NCI-H2227 treated with DMSO at 0.1 percent for 48 hours (cell line): Measurements from ENCODE around the gene SS18.

ENCODE experiments used
- DNase-seq: peaks from one replicate; lab custom pipeline; 2025; lab: John Stamatoyannopoulos, UW

The SS18 gene

DNA sequence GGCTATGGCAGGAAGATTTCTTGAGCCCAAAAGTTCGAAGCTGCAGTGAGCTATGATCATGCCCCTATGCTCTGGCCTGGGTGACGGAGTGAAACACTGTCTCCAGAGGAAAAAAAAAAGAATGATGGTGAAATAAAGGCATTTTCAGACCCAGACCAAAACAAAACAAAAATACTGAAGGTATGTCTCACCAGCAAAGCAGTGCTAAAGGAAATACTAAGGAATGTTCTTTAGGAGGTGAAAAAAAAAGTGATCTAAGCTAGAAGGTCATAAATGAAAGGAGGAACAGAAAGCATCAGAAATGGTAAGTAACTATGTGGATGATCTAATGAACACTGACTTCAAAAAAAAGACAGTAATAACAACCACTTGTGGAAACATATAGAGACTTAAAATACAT is 18.7 kb downstream of the SS18 start:
- no peak for DNase-seq

DNA sequence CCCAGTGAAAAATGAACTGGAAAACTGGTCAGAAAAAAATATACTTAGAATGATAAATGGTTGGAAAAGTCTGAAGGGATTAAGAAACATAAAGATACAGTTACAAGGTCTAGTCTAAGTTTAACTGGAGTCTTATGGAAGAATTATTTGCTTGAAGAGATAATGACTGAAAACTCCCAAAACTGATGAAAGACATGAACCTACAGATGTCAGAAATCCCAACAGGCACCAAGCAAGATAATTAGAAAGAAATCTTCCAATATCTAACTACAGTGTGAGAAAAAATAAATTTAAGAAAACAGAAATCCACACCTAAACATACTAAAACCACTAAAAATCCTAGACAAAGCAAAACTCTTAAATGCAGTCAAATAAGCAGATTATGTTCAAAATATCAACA is 19.4 kb downstream of the SS18 start:
- no peak for DNase-seq

DNA sequence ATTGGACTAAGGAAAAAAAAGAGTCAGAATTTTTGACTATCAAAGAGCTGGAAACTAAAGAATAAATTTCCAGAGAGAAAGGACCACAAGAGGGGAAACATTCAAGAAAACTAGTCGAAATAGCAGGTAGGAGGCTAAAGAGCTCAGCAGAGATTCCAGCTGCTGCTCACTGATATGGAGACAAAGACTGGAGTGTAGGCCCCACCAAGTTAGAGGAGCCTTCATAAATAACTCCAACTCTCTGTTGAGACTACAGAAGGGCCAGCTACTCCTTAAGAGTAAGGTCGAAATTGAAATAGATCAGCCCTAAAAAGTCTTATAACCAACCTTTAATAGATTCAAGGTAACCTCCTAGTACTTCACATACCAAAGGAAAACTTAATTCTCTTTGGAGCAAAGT is 31.1 kb downstream of the SS18 start:
- DNase-seq = no peak

DNA sequence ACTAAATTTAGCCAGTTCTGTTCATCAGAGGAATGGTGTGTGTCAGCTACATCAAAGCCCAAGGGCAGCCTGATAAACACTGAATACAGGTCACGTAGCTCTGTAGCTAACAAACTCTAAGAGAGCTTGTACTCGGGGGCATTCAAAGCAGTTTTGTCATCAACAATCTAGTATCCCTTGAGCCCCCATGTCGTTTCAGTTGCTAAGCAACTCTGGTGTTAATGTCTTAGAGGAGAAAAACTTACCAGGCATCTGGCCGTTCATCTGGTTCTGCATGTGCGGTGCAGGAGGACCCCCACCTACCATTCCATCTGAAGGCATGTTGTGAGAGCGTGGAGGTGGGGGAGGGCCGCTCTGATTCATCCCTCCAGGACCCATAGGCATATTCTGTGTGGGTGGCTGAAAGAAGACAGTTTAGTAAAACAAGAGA is 33.1 kb downstream of the SS18 start:
- DNase-seq = no peak

DNA sequence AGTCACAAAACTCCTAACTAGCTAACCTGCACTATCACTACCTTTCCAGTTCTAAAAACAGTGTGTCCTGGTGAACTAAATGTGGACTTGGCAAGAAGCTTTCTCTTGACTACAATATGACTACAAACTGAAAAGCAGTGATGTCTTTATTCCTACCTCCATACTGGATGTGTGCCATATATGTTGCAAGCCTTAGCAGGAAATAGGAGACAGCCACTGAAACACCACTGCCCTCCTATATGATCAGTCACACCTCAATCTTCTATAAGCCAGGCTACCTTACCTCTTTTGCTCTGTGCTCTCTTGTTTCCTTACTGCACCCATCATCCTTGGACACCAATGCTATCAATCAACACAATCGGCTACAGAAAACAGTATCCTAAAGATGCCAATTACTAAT is 34.1 kb downstream of the SS18 start:
- DNase-seq = no peak

DNA sequence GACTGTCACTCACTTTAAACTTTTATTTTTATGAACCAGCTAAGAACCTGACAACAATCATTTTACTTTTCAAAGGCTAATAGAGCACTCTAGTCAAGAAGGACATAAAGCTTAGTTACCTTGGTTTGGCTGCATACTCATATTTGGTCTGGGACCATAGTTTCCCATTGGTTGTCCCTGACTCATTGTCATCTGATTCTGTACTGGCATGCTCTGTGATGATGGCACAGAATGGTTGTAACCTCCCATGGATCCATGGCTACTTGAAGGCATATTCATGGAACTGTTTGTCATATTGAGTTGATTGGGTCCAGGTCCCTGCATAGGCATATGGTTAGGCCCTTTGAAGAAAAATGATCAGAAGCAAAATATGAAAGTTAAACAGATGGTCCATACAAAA is 37.9 kb downstream of the SS18 start:
- DNase-seq = no peak

DNA sequence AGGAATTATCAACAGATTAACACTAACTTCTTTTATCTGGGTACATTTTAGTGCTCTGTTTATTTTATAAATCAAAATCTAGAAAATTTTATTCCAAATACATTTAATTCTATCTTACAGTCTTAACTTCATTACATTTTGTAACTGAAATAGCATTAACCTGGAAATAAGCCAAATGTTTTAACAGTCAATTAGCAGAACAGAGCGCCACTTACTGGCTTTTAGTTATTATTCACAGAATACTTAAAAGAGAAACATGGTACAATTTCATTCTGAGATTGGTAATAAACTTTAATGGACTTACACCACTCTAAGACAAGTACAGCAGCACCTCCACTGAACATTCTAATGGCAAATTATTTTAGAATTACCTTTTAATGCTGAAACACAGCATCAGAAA is 38.6 kb downstream of the SS18 start:
- no peak for DNase-seq

DNA sequence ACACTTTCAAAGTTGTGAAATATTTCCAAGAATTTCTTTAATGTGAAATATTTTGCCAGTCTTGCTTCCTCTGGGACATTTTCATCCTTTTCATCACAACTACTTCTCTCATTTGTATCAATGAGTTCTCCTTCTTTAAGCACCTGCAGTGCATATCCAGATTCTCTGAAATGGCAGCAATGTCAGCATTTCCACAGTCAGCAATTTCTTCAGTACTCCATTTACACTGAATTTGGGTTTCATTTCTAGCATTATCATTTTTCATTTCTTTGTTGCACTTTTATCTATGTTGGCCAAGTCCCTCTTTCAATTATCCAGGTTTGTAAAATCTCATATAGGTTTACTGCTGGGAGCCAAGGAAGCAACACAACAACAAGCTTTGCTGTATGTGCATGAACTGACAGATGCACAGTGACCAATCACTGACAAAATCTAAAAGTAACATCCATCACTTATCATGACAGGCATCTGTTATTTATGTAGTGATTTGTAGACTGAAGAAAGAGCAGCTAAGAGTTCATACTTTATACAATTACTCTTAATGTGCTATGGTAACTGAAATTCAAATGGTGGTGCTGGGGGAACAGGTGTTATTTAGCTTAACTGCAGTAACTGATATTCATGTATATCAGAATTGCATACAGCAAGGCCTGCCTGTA is 43.9 kb downstream of the SS18 start:
- DNase-seq = no peak

DNA sequence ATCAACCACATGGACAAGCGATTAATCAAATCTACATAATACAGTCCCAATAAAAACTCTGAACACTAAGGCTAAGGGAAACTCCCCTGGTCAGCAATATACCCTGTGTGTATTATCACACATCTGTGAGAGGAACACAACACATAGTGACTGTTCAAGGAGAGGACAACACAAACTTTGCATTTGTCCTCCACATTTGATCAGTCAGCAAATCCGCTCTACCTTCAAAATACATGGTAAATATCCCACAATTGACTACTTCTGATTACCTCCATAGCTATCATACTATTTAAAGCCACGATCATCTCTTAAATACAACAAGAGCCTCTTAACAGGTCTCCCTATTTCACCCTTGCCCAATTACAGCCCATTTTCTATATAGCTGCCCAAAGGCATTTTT is 45.6 kb downstream of the SS18 start:
- DNase-seq = no peak

DNA sequence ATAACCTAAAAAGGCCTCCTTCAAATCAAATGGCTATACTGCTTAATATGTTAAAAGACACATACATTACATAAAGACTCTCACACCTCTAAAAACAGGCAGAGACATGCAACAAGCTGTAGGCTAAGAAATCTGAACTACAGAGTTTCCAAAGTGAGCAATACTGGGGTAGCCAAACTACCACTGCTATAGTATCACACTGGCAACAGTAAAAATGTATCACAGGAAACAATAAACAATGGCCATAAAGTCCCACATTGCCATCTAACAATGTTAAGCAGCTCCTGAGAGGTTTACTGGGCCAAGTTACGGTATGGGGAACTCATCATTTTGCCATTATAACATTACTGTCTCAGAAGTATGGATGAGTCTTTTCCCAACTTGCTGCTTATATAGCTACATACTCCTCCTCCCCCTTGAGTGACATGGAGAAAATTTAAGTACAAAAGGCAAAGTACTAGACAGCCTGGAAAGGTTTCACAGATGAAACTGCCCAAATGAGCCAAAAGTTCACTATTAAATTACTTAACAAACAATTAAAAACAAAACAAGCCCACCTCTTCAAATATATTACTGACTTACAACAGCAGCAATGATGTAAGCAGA is 50.3 kb downstream of the SS18 start:
- no peak for DNase-seq

DNA sequence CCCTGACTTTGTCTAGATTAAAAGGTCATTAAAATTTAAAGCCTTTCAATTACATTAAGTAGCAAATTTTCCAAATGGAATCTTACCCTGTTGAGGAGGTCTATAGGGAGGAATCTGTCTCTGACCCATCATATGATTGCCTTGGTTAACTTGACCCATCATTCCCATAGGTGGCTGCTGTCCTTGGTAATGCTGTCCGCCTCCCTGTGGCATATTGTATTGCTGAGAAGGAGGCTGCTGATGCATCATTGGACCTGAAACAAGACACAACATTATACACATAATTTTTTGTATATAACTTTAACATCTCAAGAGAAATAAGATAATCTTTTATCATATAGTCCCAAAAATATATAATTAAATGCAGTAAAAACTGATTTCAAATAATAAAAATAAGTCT is 51.2 kb downstream of the SS18 start:
- DNase-seq = no peak

DNA sequence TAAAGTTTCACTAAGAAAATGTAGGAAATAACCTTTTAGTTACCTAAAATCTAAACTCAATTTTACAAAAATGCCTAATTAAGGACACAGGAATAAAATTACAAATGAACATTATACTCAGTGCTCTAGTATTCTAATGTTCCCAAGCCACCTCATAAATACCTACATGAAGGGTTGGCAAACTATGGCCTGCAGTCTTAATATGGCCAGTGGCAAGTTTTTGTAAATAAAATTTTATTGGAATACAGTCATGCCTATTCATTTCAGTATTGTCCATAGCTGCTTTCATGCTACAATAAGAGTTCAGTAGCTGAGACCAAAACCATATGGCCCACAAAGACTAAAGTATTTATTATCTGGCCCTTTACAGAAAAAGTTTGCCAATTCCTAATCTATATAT is 53.8 kb downstream of the SS18 start:
- no peak for DNase-seq

DNA sequence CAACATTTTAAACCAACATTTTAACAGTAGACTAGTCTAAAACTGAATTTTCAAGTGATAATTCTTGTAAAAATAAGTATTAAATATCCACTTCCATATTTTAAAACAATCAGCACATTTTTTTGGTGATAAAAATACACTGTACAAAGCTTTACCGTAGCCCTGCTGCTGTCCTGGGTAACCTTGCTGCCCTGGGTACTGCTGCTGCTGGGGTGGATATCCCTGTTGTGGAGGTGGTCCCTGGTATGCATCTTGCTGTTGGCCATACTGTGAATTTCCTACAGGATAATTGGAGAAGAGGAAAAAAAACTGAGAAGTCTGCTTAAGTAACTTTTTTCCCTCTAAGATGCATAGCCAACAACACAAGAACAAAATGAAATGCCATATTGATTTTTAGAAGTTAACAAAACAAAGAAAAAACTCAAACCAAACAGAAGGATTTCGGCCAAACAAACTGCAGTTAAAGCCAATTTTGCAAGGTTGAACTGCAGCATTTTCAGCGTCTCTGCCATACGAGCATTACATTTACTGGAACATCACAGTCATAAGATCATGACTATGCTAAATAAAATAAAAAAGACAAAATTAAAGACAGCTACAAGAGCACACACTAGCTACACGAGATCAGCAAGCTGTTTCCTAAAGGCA is 55.4 kb downstream of the SS18 start:
- no peak for DNase-seq

DNA sequence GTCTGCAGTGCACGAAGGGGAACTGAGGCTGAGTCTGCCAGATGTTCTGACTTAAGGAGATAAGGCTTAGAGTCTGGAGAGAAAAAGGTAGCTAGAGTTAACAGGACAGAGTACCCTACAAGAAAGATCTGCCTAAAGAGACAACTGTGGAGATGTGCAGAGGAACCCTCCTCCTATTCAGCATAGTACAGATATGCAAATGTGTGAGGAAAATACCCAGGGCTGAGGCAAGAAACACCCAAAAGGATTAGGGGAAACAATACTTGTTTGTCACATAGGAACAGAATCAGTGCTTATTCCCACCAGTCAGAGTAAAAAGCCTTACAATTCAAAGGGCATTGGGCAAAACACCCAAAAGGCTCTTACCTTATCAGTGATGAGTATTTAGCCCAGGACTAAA is 67.8 kb downstream of the SS18 start:
- no peak for DNase-seq

DNA sequence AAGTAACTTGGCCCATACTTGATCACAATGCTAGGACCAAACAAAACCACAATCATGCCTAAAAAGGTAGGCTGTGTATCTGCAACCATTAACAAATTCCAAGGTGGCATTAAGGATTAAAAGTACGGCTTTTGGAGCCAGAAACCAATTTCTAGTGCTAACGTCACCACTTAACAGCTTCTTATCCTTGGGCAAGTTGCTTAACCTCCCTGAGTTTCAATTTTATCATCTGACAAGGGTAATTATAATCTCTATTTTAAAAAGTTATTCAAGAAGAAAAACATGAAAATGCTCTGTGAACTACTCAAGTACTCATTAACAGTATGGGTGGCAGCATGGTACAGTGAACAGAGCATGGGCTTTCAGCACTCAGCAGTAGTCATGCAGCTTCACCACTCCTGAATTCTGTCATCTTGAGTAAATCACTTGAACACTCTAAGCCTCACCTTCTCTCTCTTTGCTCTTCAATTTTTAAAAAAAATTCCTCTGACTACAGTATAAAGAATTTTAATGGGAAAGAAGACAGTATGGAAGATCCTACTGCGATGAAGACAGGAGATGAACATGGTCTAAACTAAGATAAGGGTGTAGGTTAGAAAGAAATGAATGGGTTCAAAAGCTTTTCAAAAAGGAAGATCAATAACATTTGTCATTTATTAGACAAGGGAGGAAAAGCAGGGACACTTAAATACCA is 69.2 kb downstream of the SS18 start:
- no peak for DNase-seq

DNA sequence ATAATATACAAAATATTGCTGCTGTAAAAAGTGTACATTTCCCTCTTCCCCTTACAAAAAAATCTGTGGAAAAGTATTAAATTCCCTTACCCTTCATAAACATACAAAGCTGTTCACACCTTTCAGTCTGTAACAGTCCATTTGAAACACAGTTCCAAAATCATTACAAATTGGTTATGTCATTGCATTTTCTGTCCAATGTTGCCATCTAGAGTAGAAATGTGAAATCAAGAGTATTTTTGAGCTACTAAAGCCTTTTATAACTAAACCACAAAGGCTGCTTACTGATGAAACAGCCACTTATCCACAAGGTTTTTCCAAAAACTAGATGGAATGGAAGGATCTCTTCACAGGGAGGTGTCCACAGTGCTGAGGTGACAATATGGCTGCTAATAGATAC is 72.5 kb downstream of the SS18 start:
- DNase-seq = no peak

DNA sequence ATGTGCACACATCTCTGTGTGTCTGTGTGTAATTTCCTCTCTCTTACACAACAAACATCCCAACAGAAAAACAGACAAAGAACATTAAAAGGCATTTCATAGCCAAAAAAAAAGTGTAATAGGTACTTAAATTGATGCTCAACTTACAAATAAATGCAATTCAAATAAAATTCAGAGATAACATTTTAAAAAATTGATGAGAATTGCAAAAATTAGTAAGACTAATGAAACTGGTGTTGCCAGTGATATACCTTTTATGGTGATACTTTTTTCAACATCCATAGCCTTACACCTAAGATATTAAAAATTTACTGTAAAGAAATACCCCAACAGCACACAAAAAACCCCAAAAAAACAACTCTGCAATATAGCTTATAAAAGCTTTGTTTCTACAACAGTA is 76.0 kb downstream of the SS18 start:
- DNase-seq = no peak

DNA sequence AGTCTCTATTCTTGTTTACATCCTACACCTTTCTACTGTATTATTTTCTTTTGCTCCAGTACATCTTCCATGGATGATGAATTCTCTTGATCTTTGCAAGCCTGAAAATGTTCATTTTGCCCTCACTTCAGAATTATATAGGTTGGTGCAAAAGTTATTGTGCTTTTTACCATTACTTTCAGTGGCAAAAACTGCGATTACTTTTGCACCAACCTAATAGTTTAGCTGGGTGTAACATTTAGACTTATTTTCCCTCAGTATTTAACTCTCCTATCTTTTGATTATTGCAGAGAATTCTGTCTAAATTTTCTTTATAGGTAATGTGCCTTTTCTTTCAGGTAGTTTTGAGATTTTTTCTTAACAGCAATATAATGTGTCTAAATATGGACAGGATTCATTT is 81.8 kb downstream of the SS18 start:
- no peak for DNase-seq

DNA sequence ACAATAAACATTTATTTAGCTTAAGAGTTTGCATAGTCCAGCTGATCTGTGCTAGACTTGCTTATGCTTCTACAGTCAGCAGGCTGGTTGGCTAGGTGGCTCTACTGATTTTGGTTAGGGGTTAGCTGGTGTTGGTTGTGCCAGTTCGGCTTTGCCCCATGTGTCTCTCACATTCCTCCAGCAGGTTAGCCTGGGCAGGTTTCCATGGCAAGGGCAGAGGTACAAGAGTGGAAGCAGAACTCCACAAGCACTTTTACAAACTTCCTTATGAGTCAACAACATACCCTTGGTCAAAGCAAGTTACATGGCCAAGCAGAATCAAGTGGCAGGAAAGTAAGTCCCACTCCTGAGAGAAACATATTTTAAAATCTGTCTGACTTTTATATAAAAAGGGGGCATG is 82.3 kb downstream of the SS18 start:
- no peak for DNase-seq

DNA sequence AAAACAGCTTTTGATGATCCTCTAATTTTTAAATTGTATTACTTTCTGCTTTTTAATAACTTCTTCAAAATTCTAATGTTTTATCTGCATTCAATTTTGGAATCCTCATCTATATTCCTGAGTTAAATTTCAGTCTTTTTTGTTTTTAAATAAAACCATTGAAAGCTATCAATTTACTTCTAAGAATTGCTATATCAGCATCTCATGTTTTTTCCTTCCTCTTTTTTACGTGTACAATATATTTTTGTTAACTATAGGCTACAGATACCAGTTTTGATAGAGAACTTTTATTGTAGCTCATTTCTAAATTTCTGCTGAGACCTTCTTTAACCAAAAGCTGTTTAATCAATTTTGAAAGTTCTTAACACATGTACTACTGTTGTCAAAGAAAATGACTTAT is 84.5 kb downstream of the SS18 start:
- no peak for DNase-seq

DNA sequence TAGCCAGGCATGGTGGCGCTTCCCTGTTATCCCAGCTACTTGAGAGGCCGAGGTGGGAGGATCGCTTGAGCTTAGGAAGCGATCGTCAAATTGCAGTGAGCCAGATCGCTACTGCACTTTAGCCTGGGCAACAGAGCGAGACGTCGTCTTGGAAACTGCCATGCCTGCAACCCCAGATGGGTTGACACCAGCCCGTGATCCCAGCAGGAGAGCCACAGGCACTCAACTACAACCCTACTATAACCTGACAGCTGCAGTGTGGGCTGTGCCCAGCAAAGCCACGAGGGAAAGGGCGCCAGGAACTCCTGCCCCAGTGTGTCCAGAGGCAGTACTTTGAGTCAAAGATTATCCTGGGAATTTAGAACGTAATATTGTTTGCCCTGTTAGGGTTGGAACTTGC is 85.6 kb downstream of the SS18 start:
- no peak for DNase-seq

DNA sequence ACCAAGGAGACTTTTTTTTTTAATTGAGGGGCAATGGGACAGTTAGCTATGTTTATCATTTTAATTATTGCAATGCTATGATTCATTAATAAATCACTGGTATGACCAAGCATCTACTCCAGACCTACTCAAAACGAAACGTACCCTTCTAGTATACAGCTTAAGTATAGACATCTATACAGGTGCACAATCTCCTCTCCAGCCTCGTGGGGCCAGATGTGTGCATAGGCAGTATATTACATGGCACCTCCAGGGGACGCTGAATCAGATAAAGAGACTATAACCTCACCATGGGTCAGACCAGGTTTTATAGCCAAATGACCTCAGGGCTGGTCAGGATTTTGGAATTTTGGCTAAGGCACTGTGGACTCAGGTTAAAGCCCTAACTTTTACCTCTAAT is 86.6 kb downstream of the SS18 start:
- no peak for DNase-seq

DNA sequence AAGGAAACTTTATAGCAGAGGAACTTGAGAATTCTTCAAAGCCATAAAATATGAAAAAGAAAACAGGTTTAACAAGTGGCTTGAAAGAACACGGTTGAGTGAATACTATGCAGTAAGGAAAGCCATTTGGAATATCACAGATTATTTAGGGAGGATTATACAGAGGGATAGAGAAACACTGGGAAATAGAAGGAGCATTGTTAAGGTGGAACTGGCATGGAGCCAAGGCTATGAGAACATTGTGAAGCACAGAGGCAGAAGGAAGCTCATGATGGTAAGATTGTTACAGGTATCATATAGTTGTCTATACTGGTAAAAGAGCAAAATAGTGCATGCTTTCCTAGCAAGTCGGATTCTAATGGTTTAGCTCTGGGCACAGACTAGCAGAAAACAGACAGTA is 87.1 kb downstream of the SS18 start:
- DNase-seq = no peak
